ENCODE results near the gene SALL4. TPM values are rescaled to one million over a fixed set of nuclear protein-coding genes. Genes with fewer than 3 reads are reported as not detected.
"Not testable (repeated sequence)": the region's sequence is repeated elsewhere in the genome, so short reads cannot be mapped to it uniquely, and the experiment has no call there.

SALL4 gene
- total RNA-seq, 1 donor from 2014 or later = 0.17 TPM

GRCh38 chr20:51826372-51826771, 24.1 kb upstream of the SALL4 start:
- DNase-seq (ENCODE audit: low spot score) = no peak
- Mint-ChIP-seq H3K27me3 (ENCODE audit: low read depth) (no peaks in the 10 kb centered on the region), H3K36me3 (ENCODE audit: low read depth) (no peaks in the 10 kb centered on the region), H3K27ac (ENCODE audit: unreplicated experiment) (no peak overlapping the region), H3K9me3 (ENCODE audit: low read depth) (no peaks in the 10 kb centered on the region), H3K4me3 (ENCODE audit: unreplicated experiment) (no peak overlapping the region), H3K4me1 (ENCODE audit: low read depth) (peaks cover 8% of the 10 kb centered on the region)
- no peak for TF ChIP-seq CTCF (IDR thresholded peaks at IDR 0.05)

- no peaks in the 10 kb centered on the region for H3K36me3 Mint-ChIP-seq (ENCODE audit: low read depth)
- no peaks in the 10 kb centered on the region for H3K27me3 Mint-ChIP-seq (ENCODE audit: low read depth)
- no peak for DNase-seq (ENCODE audit: low spot score)
- no peak for TF ChIP-seq CTCF (IDR thresholded peaks at IDR 0.05)
- no peak overlapping the region for H3K4me3 Mint-ChIP-seq (ENCODE audit: unreplicated experiment)
- H3K27ac Mint-ChIP-seq (ENCODE audit: unreplicated experiment) = no peak overlapping the region
- H3K4me1 Mint-ChIP-seq (ENCODE audit: low read depth) = no peaks in the 10 kb centered on the region
- no peaks in the 10 kb centered on the region for H3K9me3 Mint-ChIP-seq (ENCODE audit: low read depth)
Observed at GRCh38 chr20:51818479-51819008, 16.2 kb upstream of the SALL4 start.

GRCh38 chr20:51816856-51817255, 14.5 kb upstream of the SALL4 start:
- not testable (repeated sequence) for H3K27me3 Mint-ChIP-seq (ENCODE audit: low read depth); H3K9me3 Mint-ChIP-seq (ENCODE audit: low read depth); H3K4me3 Mint-ChIP-seq (ENCODE audit: unreplicated experiment); H3K27ac Mint-ChIP-seq (ENCODE audit: unreplicated experiment); H3K4me1 Mint-ChIP-seq (ENCODE audit: low read depth); H3K36me3 Mint-ChIP-seq (ENCODE audit: low read depth); DNase-seq (ENCODE audit: low spot score)

GRCh38 chr20:51815383-51816076, 13.2 kb upstream of the SALL4 start:
- Mint-ChIP-seq H3K4me1 (ENCODE audit: low read depth) (no peaks in the 10 kb centered on the region), H3K9me3 (ENCODE audit: low read depth) (no peaks in the 10 kb centered on the region), H3K27ac (ENCODE audit: unreplicated experiment) (no peak overlapping the region), H3K36me3 (ENCODE audit: low read depth) (no peaks in the 10 kb centered on the region), H3K4me3 (ENCODE audit: unreplicated experiment) (no peak overlapping the region), H3K27me3 (ENCODE audit: low read depth) (no peaks in the 10 kb centered on the region)
- no peak for TF ChIP-seq CTCF (IDR thresholded peaks at IDR 0.05)
- DNase-seq (ENCODE audit: low spot score) = no peak

- H3K27me3 Mint-ChIP-seq (ENCODE audit: low read depth) = no peaks in the 10 kb centered on the region
- no peaks in the 10 kb centered on the region for H3K9me3 Mint-ChIP-seq (ENCODE audit: low read depth)
- H3K36me3 Mint-ChIP-seq (ENCODE audit: low read depth) = no peaks in the 10 kb centered on the region
- H3K4me1 Mint-ChIP-seq (ENCODE audit: low read depth) = no peaks in the 10 kb centered on the region
- no peak for TF ChIP-seq CTCF (IDR thresholded peaks at IDR 0.05)
- no peak overlapping the region for H3K4me3 Mint-ChIP-seq (ENCODE audit: unreplicated experiment)
- no peak overlapping the region for H3K27ac Mint-ChIP-seq (ENCODE audit: unreplicated experiment)
- DNase-seq (ENCODE audit: low spot score) = no peak
Observed at GRCh38 chr20:51812861-51813260, 10.5 kb upstream of the SALL4 start.

Data from chondrocyte (in vitro differentiated cells).